Measurements from ENCODE around the gene AZU1. TPM values are rescaled to one million over a fixed set of nuclear protein-coding genes. Genes with fewer than 3 reads are reported as not detected.
"Not testable (repeated sequence)": the region's sequence is repeated elsewhere in the genome, so short reads cannot be mapped to it uniquely, and the experiment has no call there.

AZU1 gene
- total RNA-seq, 2 experiments from 2014 or later: not detected

DNA sequence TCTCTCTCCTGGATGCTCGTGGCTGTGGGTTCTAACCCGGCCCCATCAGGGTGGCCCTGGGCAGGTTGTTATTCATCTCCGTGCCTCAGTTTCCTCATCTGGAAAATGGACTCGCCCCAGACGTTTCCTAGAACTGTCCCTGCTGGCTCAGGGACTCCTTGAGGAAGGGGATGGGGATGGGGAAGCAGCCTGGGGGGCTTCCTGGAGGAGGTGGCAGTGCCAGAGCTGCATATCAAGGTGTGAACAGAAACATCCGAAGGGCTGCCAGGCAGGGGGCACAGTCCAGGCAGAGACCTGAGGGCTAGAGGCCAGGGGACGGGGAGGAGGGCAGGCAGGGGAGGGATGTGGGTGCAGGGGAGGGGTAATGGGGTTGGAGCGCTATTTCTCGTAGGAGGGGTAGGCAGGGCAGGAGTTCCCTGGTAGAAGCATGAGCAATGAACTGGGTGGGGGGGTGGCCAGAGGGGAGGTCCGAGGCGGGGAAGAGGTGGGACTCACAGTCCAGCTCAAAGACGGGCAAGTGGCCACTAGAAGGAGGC is 20.8 kb downstream of the AZU1 start:
- ChIA-PET POLR2A (no interaction called here), CTCF (interaction anchor here (0.7 kb wide), 1 partner anchor 79 kb away, joined by 3 read pairs; no protein-coding TSS in a partner anchor)
- DNase-seq: no peak
- intact Hi-C loops (cut with micrococcal nuclease): no loop called here
- no peak overlapping the region for H3K4me3 Mint-ChIP-seq
- H3K27me3 Mint-ChIP-seq: peaks cover 40% of the 10 kb centered on the region
- H3K36me3 Mint-ChIP-seq: no peaks in the 10 kb centered on the region
- H3K4me1 Mint-ChIP-seq (ENCODE audit: low read depth): peaks cover 3% of the 10 kb centered on the region
- H3K27ac Mint-ChIP-seq: no peak overlapping the region
- H3K9me3 Mint-ChIP-seq: no peaks in the 10 kb centered on the region

DNA sequence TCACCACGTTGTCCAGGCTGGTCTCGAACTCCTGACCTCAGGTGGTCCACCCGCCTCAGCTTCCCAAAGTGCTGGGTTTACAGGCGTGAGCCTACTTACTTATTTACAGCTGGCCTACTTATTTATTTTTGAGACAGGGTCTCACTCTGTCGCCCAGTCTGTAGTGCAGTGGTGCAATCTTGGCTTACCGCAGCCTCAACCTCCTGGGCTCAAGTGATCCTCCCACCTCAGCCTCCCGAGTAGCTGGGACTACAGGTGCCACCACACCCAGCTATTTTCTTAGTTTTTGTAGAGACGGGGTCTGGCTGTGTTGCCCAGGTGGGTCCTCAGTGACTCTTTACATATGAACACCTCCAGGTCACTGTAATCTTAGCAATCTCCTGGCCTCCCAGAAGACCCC is 21.6 kb downstream of the AZU1 start:
- DNase-seq; H3K4me1 Mint-ChIP-seq (ENCODE audit: low read depth); H3K27ac Mint-ChIP-seq; CTCF ChIA-PET; H3K4me3 Mint-ChIP-seq; POLR2A ChIA-PET; H3K36me3 Mint-ChIP-seq; intact Hi-C loops (cut with micrococcal nuclease); H3K9me3 Mint-ChIP-seq: not testable (repeated sequence)
- peaks cover 39% of the 10 kb centered on the region for H3K27me3 Mint-ChIP-seq

DNA sequence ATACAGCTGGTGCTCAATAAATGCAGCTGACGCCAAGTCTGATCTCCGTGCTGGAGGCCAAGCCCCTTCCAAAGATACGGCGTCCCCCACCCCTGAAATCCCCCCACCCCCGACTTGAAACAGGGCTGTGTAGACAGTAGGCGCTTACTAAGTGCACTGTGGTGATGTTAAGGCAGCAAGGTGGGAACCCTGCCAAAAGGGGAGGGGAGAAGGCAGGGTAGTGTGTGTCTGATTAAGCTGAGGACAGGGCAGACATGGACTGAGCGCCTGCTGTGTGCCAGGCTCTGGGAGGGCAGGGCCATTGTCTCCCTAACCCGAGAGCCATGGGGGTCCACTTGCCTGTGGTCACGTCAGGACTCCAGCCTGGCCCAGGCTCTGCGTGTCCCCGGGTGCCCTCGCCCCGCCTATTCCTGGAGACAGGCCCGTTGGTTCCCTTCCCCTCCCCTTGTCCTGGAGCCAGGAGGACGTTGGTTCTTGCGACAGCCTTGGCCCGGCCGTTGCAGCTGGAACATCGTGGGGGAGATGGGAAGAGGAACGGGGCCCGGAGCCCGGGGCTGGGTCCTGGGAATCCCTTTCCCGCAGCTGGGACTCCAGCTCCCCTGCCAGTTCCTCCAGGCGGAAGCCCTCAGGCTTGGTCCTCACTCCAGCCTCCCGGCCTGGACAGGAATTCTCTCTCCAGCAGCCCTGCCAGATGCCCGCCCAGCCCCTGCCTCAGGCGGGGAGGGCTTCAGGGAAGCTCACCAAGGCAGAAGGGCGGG is 22.8 kb downstream of the AZU1 start:
- ChIA-PET CTCF (interaction anchor here (0.9 kb wide), 1 partner anchor 150 kb away, joined by 3 read pairs; the partner anchor contains the start of gene GRIN3B), POLR2A (no interaction called here)
- Mint-ChIP-seq H3K4me1 (ENCODE audit: low read depth) (no peaks in the 10 kb centered on the region), H3K27me3 (peaks cover 31% of the 10 kb centered on the region), H3K36me3 (no peaks in the 10 kb centered on the region), H3K4me3 (no peak overlapping the region), H3K27ac (no peak overlapping the region), H3K9me3 (no peaks in the 10 kb centered on the region)
- intact Hi-C loops (cut with micrococcal nuclease): no loop called here
- DNase-seq: no peak

DNA sequence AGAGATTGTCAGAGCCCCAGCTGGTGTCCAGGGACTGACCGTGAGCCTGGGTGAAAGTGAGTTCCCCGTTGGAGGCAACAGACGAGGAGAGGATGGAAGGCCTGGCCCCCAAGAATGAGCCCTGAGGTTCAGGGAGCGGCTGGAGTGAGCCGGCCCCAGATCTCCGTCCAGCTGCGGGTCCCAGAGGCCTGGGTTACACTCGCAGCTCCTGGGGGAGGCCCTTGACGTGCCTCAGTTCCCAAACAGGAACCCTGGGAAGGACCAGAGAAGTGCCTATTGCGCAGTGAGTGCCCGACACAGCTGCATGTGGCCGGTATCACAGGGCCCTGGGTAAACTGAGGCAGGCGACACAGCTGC is 23.3 kb downstream of the AZU1 start:
- intact Hi-C loops (cut with micrococcal nuclease): no loop called here
- H3K27ac Mint-ChIP-seq: no peak overlapping the region
- no peak overlapping the region for H3K4me3 Mint-ChIP-seq
- H3K36me3 Mint-ChIP-seq: no peaks in the 10 kb centered on the region
- no peaks in the 10 kb centered on the region for H3K4me1 Mint-ChIP-seq (ENCODE audit: low read depth)
- H3K9me3 Mint-ChIP-seq: no peaks in the 10 kb centered on the region
- ChIA-PET POLR2A (no interaction called here), CTCF (interaction anchor here (0.9 kb wide), 1 partner anchor 150 kb away, joined by 3 read pairs; the partner anchor contains the start of gene GRIN3B)
- DNase-seq: no peak
- peaks cover 27% of the 10 kb centered on the region for H3K27me3 Mint-ChIP-seq

DNA sequence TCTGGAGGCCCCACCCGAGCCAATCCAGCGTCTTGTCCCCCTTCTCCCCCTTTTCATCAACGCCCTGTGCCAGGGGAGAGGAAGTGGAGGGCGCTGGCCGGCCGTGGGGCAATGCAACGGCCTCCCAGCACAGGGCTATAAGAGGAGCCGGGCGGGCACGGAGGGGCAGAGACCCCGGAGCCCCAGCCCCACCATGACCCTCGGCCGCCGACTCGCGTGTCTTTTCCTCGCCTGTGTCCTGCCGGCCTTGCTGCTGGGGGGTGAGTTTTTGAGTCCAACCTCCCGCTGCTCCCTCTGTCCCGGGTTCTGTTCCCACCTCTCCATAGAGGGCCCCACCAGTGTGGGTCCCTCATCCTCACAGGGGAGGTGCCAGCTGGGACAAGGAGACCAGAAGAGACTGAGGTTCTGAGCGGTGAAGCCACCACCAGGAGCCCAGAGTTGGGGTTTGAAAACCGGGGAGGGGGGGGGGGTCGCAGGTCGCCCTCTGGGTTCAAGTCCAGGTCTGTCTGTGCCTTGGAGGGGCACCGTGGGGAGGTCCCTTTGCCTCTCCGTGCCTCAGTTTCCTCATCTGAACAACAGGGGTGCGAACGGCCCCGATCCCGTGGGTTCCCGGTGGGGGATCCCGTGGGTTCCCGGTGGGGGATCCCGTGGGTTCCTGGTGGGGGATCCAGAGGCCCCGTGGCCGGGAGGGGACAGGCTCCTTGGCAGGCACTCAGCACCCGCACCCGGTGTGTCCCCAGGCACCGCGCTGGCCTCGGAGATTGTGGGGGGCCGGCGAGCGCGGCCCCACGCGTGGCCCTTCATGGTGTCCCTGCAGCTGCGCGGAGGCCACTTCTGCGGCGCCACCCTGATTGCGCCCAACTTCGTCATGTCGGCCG is 24.7 kb downstream of the AZU1 start, which contains the start of gene ELANE:
ELANE (plus strand) TSS at position 168 of the 878 bp plus-strand sequence; CDS start at position 194, 26 bp downstream.
- DNase-seq: no peak
- no peak within 1 kb of the TSS for H3K27ac Mint-ChIP-seq
- no peak within 1 kb of the TSS for H3K4me3 Mint-ChIP-seq
- POLR2A ChIA-PET: no interaction called here
- CTCF ChIA-PET: no interaction called here
- no peaks in the 10 kb centered on the region for H3K4me1 Mint-ChIP-seq (ENCODE audit: low read depth)
- no peaks in the 10 kb centered on the region for H3K36me3 Mint-ChIP-seq
- intact Hi-C loops (cut with micrococcal nuclease): no loop called here
- no peaks in the 10 kb centered on the region for H3K9me3 Mint-ChIP-seq
- H3K27me3 Mint-ChIP-seq: peaks cover 18% of the 10 kb centered on the region

DNA sequence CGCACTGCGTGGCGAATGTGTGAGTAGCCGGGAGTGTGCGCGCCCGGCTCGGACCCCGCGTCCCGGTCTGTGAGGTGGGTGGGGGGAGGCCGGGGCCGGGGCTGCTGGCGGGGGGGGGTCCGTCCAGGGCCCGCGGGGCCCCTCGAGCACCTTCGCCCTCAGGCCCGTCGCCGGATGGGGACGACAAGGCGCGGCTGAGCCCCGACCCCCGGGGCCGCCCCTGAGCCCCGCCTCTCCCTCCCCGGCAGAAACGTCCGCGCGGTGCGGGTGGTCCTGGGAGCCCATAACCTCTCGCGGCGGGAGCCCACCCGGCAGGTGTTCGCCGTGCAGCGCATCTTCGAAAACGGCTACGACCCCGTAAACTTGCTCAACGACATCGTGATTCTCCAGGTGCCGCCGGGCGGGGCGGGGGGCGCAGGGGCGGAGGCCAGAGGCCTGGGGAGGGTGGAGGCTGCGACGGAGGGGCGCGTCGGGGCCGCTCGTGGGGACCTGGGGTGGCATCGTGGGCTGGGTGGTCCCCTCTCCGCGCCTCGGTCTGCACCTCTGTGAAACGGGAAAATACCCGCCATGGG is 25.5 kb downstream of the AZU1 start:
- intact Hi-C loops (cut with micrococcal nuclease): no loop called here
- H3K27ac Mint-ChIP-seq: no peak overlapping the region
- no peaks in the 10 kb centered on the region for H3K36me3 Mint-ChIP-seq
- ChIA-PET POLR2A (no interaction called here), CTCF (no interaction called here)
- H3K4me3 Mint-ChIP-seq: no peak overlapping the region
- no peaks in the 10 kb centered on the region for H3K9me3 Mint-ChIP-seq
- H3K4me1 Mint-ChIP-seq (ENCODE audit: low read depth): no peaks in the 10 kb centered on the region
- peaks cover 15% of the 10 kb centered on the region for H3K27me3 Mint-ChIP-seq
- no peak for DNase-seq

DNA sequence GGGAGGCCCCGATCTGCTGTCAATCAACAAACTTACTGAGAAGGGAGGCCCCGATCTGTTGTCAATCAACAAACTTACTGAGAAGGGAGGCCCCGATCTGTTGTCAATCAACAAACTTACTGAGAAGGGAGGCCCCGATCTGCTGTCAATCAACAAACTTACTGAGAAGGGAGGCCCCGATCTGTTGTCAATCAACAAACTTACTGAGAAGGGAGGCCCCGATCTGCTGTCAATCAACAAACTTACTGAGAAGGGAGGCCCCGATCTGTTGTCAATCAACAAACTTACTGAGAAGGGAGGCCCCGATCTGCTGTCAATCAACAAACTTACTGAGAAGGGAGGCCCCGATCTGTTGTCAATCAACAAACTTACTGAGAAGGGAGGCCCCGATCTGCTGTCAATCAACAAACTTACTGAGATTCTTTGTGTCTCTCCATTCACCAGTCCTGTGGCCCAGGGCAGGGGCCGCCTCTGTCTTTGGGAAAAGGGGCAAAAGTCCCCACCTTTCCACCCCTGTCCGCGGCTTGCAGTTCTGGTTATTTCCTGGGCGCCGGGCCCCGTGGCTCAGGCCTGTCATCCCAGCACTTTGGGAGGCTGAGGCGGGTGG is 26.1 kb downstream of the AZU1 start:
- CTCF ChIA-PET: interaction anchor here (1.1 kb wide), 1 partner anchor 9 kb away, joined by 5 read pairs; no protein-coding TSS in a partner anchor
- H3K27me3 Mint-ChIP-seq: peaks cover 14% of the 10 kb centered on the region
- H3K27ac Mint-ChIP-seq; H3K4me1 Mint-ChIP-seq (ENCODE audit: low read depth); H3K4me3 Mint-ChIP-seq; intact Hi-C loops (cut with micrococcal nuclease); POLR2A ChIA-PET; DNase-seq; H3K36me3 Mint-ChIP-seq; H3K9me3 Mint-ChIP-seq: not testable (repeated sequence)

DNA sequence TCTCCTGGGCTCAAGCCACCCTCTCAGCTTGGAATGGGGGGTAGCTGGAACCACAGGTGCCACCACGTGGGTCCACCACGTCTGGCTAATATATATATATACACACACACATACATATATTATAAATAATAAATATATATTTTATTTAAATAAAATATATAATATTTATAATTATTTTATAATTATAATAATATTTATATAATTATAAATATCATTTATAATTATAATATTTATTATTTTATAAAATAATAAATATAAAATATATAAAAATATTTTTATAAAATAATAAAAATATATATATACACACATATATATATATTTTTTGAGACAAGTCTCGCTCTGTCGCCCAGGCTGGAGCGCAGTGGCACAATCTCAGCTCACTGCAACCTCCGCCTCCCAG is 26.9 kb downstream of the AZU1 start:
- H3K9me3 Mint-ChIP-seq: no peaks in the 10 kb centered on the region
- ChIA-PET CTCF (interaction anchor here (0.6 to 1.1 kb wide), 4 partner anchors 9 to 425 kb away, joined by 3 to 5 read pairs (median 3); no protein-coding TSS in a partner anchor), POLR2A (no interaction called here)
- no peaks in the 10 kb centered on the region for H3K4me1 Mint-ChIP-seq (ENCODE audit: low read depth)
- peaks cover 16% of the 10 kb centered on the region for H3K27me3 Mint-ChIP-seq
- no peak for DNase-seq
- intact Hi-C loops (cut with micrococcal nuclease): no loop called here
- no peak overlapping the region for H3K27ac Mint-ChIP-seq
- H3K36me3 Mint-ChIP-seq: no peaks in the 10 kb centered on the region
- H3K4me3 Mint-ChIP-seq: no peak overlapping the region

DNA sequence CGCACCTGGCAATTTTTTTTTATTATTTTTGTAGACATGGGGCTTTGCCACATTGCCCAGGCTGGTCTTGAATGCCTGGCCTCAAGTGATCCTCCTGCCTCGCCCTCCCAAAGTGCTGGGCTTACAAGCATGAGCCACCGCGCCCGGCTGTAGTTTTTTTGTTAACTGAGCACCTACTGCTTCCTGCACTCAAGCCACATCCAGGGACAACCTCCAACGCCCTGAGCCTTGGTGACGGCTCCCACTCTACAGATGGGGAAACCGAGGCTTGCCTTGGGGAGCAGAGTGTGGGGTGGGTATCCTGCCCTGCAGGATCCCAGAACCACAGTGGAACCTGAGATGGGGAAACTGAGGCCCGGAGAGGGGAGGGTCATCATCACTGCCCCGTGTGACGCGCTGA is 27.5 kb downstream of the AZU1 start:
- POLR2A ChIA-PET: no interaction called here

DNA sequence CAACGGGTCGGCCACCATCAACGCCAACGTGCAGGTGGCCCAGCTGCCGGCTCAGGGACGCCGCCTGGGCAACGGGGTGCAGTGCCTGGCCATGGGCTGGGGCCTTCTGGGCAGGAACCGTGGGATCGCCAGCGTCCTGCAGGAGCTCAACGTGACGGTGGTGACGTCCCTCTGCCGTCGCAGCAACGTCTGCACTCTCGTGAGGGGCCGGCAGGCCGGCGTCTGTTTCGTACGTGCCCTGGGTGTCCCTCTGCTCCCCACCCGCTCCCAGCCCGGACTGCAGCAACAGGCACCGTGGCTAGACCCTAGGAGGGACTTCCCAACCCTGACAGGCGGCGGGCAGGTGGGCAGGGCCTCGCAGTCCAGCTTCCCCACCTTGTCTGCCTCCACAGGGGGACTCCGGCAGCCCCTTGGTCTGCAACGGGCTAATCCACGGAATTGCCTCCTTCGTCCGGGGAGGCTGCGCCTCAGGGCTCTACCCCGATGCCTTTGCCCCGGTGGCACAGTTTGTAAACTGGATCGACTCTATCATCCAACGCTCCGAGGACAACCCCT is 28.0 kb downstream of the AZU1 start:
- intact Hi-C loops (cut with micrococcal nuclease): no loop called here
- Mint-ChIP-seq H3K36me3 (no peaks in the 10 kb centered on the region), H3K27me3 (peaks cover 15% of the 10 kb centered on the region), H3K9me3 (no peaks in the 10 kb centered on the region), H3K4me3 (no peak overlapping the region), H3K4me1 (ENCODE audit: low read depth) (no peaks in the 10 kb centered on the region), H3K27ac (no peak overlapping the region)
- no peak for DNase-seq
- POLR2A ChIA-PET: no interaction called here
- CTCF ChIA-PET: interaction anchor here (1.0 to 2.3 kb wide), 6 partner anchors 8 to 147 kb away, joined by 3 to 11 read pairs (median 4); partner anchors contain the start of genes MED16, RNU6-9 and WDR18

More for the DNA sequence above, 27.5 kb downstream of the AZU1 start:
- Mint-ChIP-seq H3K4me1 (ENCODE audit: low read depth) (no peaks in the 10 kb centered on the region), H3K4me3 (no peak overlapping the region), H3K9me3 (no peaks in the 10 kb centered on the region), H3K36me3 (no peaks in the 10 kb centered on the region), H3K27ac (no peak overlapping the region), H3K27me3 (peaks cover 18% of the 10 kb centered on the region)
- CTCF ChIA-PET: interaction anchor here (0.6 to 1.6 kb wide), 3 partner anchors 24 to 134 kb away, joined by 3 to 5 read pairs (median 3); partner anchors contain the start of gene WDR18
- no peak for DNase-seq
- intact Hi-C loops (cut with micrococcal nuclease): no loop called here

DNA sequence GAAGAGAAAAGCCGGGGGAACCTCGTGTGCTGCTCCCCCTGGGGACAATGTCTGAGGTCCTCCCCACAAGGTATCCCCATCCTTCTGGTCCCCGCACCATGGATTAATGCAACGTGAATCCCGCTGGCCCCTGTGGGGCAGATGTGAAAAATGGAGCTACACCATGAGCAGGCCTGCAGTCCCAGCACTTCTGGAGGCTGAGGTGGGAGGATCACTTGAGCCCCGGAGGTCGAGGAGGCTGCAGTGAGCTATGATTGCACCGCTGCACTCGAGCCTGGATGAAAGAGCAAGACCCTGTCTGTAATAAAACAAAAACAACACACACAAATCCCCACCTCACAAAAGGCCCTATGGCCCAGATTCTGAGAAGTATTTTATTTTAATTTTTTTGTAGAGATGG is 30.6 kb downstream of the AZU1 start:
- Mint-ChIP-seq H3K9me3 (no peaks in the 10 kb centered on the region), H3K27ac (no peak overlapping the region), H3K4me1 (ENCODE audit: low read depth) (peaks cover 8% of the 10 kb centered on the region), H3K4me3 (no peak overlapping the region), H3K27me3 (peaks cover 8% of the 10 kb centered on the region), H3K36me3 (no peaks in the 10 kb centered on the region)
- ChIA-PET POLR2A (no interaction called here), CTCF (interaction anchor here (0.6 to 2.0 kb wide), 3 partner anchors 89 to 159 kb away, joined by 3 to 10 read pairs (median 5); partner anchors contain the start of gene WDR18)
- intact Hi-C loops (cut with micrococcal nuclease): no loop called here
- DNase-seq: no peak
